Umbilical cord (tissue), 2 donors: Measurements from ENCODE around the gene DSC1. TPM values are rescaled to one million over a fixed set of nuclear protein-coding genes. Genes with fewer than 3 reads are reported as not detected.
"Not testable (repeated sequence)": the region's sequence is repeated elsewhere in the genome, so short reads cannot be mapped to it uniquely, and the experiment has no call there.

Experiments
- DNase-seq: peaks from one replicate; pipeline ENCODE4 v3.0.0-alpha.2; 2015; ENCODE audit warnings: low spot score
- total RNA-seq: library from RNA; depleted of rRNA; stranded (reverse); fragments of >200 nt; gene quantifications from one replicate; pipeline ENCODE4 v1.2.3, GENCODE V29; 2014; ENCODE audit warnings: low replicate concordance; ENCODE audit not compliant: insufficient read depth

Gene DSC1
- total RNA-seq, 1 donor from 2014 or later: 19.3 TPM

- DNase-seq: no peak
Observed at GRCh38 chr18:31176531-31176930, 13.9 kb upstream of the DSC1 start.

DNA sequence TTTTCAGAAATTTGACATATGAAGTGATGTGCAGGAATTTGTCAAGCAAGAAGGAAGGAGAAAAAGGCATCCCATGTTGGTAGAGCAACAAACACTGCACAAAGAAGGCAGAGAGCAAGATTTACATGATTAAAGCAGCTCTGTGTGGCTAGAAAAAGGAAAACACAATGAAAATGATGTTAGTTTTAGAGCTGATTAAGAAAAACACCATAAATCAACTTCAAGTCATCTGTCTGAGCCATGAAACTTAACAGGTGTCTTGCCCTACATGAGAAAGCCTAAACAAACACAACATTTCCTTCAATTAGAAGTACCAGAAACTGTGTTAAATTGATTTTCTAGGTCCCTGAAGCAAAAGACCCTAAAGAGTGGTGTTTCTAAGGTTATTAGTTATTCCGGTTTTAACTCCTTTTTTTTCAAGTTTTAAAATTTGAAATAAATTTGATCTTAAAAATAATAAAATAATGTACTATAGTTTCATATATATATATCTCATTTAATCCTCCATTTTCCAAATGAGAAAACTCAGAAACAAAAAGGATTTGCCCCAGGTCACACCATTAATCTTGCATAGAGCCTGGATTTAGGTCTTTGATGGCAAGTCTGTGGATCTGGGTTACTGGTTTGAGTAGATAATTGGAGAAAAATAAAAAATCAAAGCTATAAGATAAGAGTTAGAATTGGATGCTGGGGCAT lies 8.6 kb upstream of the DSC1 start:
- DNase-seq: no peak

DNA sequence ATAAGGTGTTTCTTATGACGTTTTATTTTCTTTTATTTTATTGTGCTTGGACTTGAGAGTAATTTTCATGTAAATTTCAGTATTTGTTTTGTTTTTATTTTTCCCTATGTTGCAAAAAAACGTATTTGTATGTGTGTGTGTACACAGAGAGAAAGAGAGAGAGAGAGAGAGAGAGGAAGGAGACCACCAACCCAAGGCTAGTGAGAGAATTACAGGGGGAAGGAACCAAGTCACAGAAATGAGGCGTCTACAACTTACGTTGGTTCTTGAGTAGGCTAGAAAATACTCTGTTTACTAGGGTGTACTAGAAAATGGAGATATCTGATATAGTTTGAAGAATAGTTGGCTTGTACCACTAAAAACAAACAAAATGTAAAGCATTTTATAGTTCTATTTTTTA lies 7.7 kb upstream of the DSC1 start:
- no peak for DNase-seq

DNA sequence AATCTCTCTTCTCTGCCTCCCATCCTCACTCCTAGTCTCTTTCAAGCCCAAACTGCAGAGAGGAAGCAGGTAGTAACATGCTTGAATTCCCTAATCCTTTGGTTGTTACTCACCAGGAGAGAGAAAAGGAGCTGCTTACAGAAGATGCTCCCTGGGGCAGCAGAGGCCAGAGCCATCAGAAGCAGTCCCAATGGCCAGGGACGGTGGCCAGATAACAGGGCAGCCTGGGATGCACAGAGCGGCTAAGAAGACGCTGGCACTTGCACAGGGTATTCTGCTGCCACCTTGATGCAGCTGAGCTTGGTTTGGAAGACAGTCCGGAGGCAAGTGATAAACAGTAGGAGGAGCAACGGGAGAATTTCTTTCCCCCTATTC lies 250 bp downstream of the DSC1 start:
- no peak for DNase-seq

- DNase-seq: peak; percentile 75
Observed at GRCh38 chr18:31161757-31162418, 768 bp downstream of the DSC1 start.

- DNase-seq: peak; percentile 82
Observed at GRCh38 chr18:31156821-31157763, 5.6 kb downstream of the DSC1 start.

DNA sequence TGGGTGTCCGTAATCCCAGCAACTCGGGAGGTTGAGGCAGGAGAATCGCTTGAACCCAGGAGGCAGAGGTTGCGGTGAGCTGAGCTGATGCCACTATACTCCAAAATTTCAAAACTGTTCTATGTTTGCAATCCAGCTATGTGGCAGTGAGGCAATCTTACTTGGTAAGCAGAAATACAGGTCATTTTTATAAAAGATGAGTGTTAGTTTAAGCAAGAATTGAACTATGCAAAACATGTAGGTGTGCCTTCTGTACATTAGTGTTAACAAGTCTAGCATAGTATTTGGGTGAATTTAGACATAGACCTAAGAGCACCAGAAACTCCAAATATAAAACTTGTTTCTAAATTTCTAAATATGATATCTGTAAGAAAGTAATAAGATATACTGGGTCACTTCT lies 7.2 kb downstream of the DSC1 start:
- no peak for DNase-seq

DNA sequence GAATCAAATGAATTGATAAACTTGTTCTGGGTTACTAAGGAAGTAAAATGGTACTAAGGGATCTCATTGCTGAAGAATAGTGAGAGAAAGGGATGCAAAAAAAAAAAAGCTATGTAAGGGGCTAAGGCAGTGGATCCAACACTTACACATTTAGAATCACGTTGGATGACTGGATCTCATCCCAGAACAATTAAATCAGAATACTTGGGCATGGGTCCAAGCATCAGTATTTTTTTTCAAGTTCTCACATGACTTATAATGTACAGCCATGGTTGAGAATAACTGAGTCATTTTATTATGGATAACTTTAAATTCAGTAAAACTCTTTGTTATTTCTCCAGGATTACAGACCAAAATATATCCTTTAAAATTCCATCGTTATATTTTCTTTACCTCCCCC lies 8.5 kb downstream of the DSC1 start:
- no peak for DNase-seq

DNA sequence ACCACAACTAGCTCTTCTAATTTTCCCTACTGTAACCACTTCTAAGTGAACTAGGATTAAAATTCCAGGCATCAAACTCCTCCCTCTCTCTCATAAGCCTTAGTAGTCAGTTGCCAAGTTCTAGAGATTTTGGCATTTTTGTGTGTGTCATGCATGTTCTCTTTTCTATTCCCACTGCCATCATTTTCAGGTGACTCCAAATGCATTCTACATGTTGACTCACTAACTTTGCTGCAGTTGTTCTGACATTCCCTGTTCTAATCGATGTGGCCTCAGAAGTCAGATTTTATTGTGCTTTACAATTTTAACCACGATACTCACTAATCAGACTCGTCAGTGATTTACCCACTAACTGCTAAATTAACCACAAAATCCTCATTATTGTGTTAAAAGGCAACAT lies 13.3 kb downstream of the DSC1 start:
- peak; percentile 36 for DNase-seq

GRCh38 chr18:31148600-31148999 lies 14.1 kb downstream of the DSC1 start:
- peak; percentile 52 for DNase-seq

- DNase-seq: no peak
Observed at GRCh38 chr18:31146809-31147208, 15.8 kb downstream of the DSC1 start.

GRCh38 chr18:31143025-31143424 lies 19.6 kb downstream of the DSC1 start:
- DNase-seq: no peak

DNA sequence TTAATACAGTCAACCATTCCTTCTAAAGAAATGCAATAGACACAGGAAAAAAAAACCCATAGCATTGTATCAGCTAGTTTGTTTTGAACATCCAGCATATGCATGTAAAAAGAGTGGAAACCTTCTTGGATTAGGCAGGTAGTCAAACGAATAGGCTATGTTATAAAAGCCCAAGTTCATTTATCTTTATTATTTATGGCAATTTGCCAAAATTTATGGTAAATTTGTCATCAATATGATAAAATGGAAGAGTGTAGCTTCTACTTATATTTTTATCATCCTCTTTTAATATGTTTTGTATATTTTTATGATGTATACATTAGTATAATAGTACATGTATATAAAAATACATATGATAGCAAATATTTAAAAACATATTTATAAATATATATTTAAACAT lies 23.9 kb downstream of the DSC1 start:
- no peak for DNase-seq

GRCh38 chr18:31134988-31135529 lies 27.6 kb downstream of the DSC1 start:
- no peak for DNase-seq

GRCh38 chr18:31129398-31130115 lies 33.1 kb downstream of the DSC1 start:
- peak; percentile 43 for DNase-seq

DNA sequence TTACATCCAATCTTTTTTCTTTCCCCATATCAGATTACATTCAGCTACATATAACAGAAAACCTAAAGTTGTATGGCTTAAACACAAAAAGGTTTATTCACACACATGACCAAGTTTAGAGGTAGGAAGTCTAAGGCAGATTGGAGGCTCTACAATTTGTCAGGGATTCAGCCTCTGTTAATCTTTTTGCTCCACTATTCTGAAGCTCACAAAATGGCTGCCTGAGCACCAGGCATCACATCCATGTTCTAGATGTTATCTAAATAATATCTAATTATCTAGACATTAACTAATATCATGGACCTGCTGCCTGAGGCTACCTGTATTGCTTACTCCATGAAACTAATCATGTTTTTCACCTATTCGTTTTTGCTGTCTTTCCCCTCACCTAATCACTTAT lies 36.8 kb downstream of the DSC1 start:
- no peak for DNase-seq

DNA sequence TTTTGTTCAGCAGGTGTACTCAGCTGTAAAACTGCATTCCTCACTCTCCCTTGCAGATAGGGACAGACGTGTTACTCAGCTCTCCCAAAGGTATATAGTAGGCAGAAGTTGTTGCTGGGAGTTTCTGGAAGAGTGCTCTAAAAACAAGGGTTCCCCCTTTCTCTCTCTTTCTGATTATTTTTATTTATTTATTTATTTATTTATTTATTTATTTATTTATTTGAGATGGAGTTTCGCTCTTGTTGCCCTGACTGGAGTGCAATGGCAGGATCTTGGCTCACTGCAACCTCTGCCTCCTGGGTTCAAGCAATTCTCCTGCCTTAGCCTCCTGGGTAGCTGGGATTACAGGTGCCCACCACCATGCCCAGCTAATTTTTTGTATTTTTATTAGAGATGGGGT lies 39.5 kb downstream of the DSC1 start:
- DNase-seq: not testable (repeated sequence)

- no peak for DNase-seq
Observed at GRCh38 chr18:31120594-31120993, 42.1 kb downstream of the DSC1 start.

DNA sequence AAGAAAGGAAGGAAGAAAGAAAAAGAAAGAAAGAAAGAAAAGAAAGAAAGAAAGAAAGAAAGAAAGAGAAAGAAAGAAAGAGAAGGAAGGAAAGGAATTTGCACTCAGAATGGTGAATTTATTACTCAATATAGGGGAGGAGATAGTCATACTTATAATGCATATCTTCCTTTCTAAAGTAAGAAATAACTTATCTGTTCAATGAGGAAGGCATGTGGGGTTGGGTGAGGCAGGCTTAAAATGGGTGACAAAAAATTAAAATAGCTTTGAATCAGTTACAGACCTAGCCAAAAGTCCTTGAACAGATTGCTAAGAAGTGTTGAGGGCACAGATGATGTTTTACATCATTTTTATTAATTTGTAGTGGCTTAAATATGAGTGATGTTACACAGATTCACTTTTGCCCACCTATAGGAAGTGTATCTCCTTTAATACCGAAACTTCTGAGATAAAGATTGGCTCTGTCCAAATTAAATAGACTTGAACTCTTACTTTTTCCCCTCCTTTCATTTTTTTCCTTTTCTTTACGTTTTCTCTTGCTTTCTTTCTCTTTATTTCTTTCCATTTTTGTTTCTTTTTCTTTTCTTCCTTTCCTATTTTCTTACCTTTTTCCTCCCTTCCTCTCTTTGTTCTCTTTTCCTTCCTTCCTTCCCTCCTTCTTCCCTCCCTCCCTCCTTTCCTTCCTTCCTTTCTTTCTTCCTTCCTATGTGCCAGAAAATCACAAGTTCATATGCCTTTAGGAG lies 45.6 kb downstream of the DSC1 start:
- no peak for DNase-seq

- no peak for DNase-seq
Observed at GRCh38 chr18:31112804-31113203, 49.9 kb downstream of the DSC1 start.

GRCh38 chr18:31105733-31106132 lies 56.9 kb downstream of the DSC1 start:
- DNase-seq: no peak
